Measurements from ENCODE around the gene MDFIC2.

The MDFIC2 gene

DNA sequence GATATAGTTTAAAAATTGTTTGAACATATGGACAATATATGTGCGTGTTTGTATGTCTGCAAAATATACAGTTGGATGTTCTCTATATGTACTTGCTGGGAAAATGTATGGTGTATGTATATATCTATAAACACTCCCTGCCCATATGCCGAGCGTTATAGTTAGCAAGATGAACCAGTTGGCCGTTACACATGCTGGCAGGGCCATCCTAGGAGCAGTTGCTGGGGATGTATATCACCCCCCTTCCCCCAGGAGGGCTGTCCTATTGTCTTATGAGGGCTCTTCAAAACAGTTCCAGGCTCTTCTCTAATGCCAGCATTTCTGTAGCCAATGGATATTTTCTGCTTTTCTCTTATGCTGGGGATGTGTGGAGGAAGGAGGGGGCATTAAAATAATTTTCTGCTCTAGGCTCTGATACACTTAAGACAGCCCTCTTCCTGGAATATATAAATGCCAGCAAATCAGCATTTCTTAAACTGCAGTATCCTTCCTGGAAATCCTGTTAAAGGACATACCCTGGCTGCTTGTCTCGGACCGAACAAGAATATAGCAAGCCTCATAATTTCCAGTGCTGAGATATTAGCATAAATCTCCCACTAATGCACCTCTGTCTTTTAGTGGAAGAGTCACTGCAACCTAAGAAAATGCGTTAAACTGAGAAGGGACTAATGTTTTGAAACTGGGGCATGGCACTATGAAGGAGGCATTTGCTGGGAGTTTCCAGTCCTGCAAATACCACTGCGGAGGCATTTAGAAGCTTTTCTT, 134.4 kb downstream of the MDFIC2 start:
- no peak for DNase-seq

DNA sequence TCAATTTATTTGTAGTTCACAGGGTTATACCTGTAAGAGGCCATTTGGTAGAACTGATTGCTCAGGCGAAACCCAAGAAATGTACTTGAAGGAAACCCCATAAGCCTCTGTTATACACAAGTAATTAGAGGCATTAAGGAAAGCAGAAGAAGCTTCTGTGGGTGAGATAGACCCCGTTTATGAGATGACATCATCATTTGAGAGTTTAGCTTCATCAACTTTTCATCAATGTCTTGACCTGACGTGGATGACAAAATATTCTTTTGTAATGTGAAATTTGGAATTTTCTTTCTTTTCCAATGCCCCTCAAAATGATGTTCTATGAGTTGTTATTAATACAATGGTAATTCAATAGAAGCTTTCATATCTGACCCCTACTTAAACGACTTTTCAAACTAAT, 136.2 kb downstream of the MDFIC2 start:
- DNase-seq, result no peak

DNA sequence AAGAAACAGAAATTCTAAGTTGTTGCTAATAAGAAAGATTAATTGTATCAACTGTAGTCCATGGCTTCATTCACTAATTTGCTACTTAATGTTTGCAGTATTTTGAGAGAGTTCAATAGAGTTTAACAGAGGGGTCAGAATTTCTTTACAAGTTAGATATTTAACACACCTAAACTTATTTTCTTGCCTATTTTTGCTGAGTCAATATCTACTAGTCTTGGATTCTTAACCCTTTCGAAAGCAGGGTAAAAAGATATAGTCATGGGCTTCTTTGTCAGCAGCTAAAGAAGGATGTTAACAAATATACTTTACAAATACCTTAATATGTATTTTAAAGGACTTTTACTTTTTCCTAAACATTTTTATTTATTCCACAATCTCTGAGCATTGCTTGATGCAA, 155.6 kb downstream of the MDFIC2 start:
- no peak for DNase-seq

DNA sequence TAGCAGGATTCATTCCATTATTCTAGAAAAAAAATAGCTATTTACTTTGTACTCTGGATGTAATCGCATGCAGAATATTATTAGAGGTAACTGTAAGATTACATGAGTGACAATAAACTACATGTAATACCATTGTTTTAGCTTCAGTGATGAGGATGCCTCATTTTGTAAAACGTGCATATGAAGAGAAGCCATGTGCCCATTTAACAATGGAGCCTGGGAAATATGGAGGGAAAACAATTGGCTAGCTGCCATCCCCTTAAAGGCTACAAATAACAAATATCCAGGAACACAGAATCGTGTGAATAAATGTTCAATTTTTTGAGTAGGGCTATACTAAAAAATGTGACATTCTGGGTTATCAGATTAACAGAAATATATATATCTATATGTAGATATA, 161.8 kb downstream of the MDFIC2 start:
- no peak for DNase-seq

DNA sequence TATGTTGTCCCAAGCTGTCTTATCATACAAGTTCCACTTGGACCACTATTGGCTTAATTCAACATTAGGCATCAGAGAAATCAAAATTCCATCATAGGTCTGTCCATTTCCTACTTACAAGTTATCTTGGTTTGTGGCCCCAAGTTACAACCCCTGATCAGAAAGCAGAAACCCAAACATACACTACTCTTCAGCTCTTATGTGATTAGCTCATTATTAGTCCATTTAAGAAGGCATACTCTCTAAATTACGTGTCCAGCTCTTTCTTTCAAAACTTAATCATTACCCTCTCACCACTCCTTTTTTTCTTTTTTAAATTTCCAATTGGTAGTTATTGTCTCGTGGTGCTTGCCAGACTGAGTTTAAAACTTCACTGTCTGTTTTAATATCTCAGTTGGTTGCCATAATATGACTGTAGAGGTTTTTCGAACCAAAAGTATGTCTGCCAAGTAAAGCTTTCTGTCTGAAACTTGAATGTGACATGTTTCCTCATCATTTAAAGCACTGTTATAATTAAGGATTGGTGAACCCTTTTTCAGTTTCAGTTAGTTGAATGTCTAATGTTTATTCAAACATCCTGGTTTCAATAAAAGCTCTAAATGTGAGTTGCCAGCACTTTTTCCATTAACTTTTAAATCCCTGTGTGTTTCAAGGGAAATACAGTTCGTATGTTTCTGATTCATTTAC, 162.6 kb downstream of the MDFIC2 start:
- DNase-seq, result no peak
